Measurements from ENCODE around the gene COG2.
"Not testable (repeated sequence)": the region's sequence is repeated elsewhere in the genome, so short reads cannot be mapped to it uniquely, and the experiment has no call there.

COG2 gene

GRCh38 chr1:230716453-230716852 lies 74.2 kb downstream of the COG2 start:
- H3K36me3 ChIP-seq (ENCODE audit: control insufficient read depth in 2 of 2, insufficient read depth in 1 of 2, low read length in 2 of 2); H3K4me1 ChIP-seq (ENCODE audit: control insufficient read depth, insufficient read depth, low read length); H3K27ac ChIP-seq (ENCODE audit: extremely low read depth, low read depth, low read length); H3K9me3 ChIP-seq (ENCODE audit: control insufficient read depth, insufficient read depth, low read depth, low read length); CTCF ChIA-PET; H3K4me3 ChIP-seq (ENCODE audit: low read depth, low read length): not testable (repeated sequence)
- TF ChIP-seq ZSCAN5A (tag by site-specific recombination; IDR thresholded peaks at IDR 0.05): 0 out of 2 replicates have a peak, but pooled peaks have one; percentile 27
- POLR2A ChIA-PET: interaction anchor here (1.0 kb wide), 1 partner anchor 11 kb away, joined by 3 read pairs; no protein-coding TSS in a partner anchor

- no peaks in the 10 kb centered on the region for H3K9me3 ChIP-seq (ENCODE audit: control insufficient read depth, insufficient read depth, low read depth, low read length)
- H3K36me3 ChIP-seq (ENCODE audit: control insufficient read depth in 2 of 2, insufficient read depth in 1 of 2, low read length in 2 of 2): no peaks in the 10 kb centered on the region
- CTCF ChIA-PET: no interaction called here
- H3K27ac ChIP-seq (ENCODE audit: extremely low read depth, low read depth, low read length): no peak overlapping the region
- TF ChIP-seq ZBTB17 (tag by site-specific recombination; IDR thresholded peaks at IDR 0.05): no peak
- TF ChIP-seq HOXC10 (CRISPR knock-in tag; IDR thresholded peaks at IDR 0.05): no peak
- TF ChIP-seq GLIS1 (tag by site-specific recombination; IDR thresholded peaks at IDR 0.05): no peak
- TF ChIP-seq SALL2 (tag by site-specific recombination; IDR thresholded peaks at IDR 0.05; ENCODE audit: borderline replicate concordance): no peak
- TF ChIP-seq BCL6B (tag by site-specific recombination; IDR thresholded peaks at IDR 0.05): 0 out of 2 replicates have a peak, but pooled peaks have one; percentile 11
- TF ChIP-seq SCRT1 (tag by site-specific recombination; IDR thresholded peaks at IDR 0.05; ENCODE audit: borderline replicate concordance): no peak
- H3K4me1 ChIP-seq (ENCODE audit: control insufficient read depth, insufficient read depth, low read length): no peaks in the 10 kb centered on the region
- POLR2A ChIA-PET: no interaction called here
- no peak overlapping the region for H3K4me3 ChIP-seq (ENCODE audit: low read depth, low read length)
These were observed 75.0 kb downstream of the COG2 start for GRCh38 chr1:230717251-230717650.

- CTCF ChIA-PET: interaction anchor here (0.6 kb wide), 1 partner anchor 53 kb away, joined by 3 read pairs; no protein-coding TSS in a partner anchor
- H3K4me1 ChIP-seq (ENCODE audit: control insufficient read depth, insufficient read depth, low read length); H3K36me3 ChIP-seq (ENCODE audit: control insufficient read depth in 2 of 2, insufficient read depth in 1 of 2, low read length in 2 of 2); POLR2A ChIA-PET; H3K27ac ChIP-seq (ENCODE audit: extremely low read depth, low read depth, low read length); H3K9me3 ChIP-seq (ENCODE audit: control insufficient read depth, insufficient read depth, low read depth, low read length); H3K4me3 ChIP-seq (ENCODE audit: low read depth, low read length): not testable (repeated sequence)
- peak; percentile 27 for TF ChIP-seq SETDB1 (IDR thresholded peaks at IDR 0.05; ENCODE audit: insufficient read length, low read length)
- peak; percentile 55; the same call in 1 of the 2 replicates for TF ChIP-seq TRIM28 (IDR thresholded peaks at IDR 0.05; ENCODE audit: borderline replicate concordance, low read length)
- peak; percentile 82 for TF ChIP-seq ZNF585B (tag by site-specific recombination; IDR thresholded peaks at IDR 0.05)
These were observed 79.7 kb downstream of the COG2 start for GRCh38 chr1:230721849-230722522.

- CTCF ChIA-PET: no interaction called here
- TF ChIP-seq ZNF785 (tag by site-specific recombination; IDR thresholded peaks at IDR 0.05) (no peak), ZNF324 (tag by site-specific recombination; IDR thresholded peaks at IDR 0.05) (no peak), SP2 (tag by site-specific recombination; IDR thresholded peaks at IDR 0.05) (no peak), KLF16 (tag by site-specific recombination; IDR thresholded peaks at IDR 0.05) (no peak), CTCF (tag by site-specific recombination; IDR thresholded peaks at IDR 0.05) (no peak), SP3 (tag by site-specific recombination; IDR thresholded peaks at IDR 0.05) (no peak), ATF2 (tag by site-specific recombination; IDR thresholded peaks at IDR 0.05; ENCODE audit: low read depth) (no peak), ZNF639 (tag by site-specific recombination; IDR thresholded peaks at IDR 0.05) (no peak), ZNF239 (tag by site-specific recombination; IDR thresholded peaks at IDR 0.05) (no peak), ZNF2 (tag by site-specific recombination; IDR thresholded peaks at IDR 0.05) (no peak)
These were observed 83.2 kb downstream of the COG2 start for GRCh38 chr1:230725256-230726012.

More at GRCh38 chr1:230725256-230726012, 83.2 kb downstream of the COG2 start:
- no peaks in the 10 kb centered on the region; the same call in 1 of the 2 replicates for H3K9me3 ChIP-seq (ENCODE audit: control insufficient read depth, insufficient read depth, low read depth, low read length)
- H3K36me3 ChIP-seq (ENCODE audit: control insufficient read depth in 2 of 2, insufficient read depth in 1 of 2, low read length in 2 of 2): no peaks in the 10 kb centered on the region
- POLR2A ChIA-PET: no interaction called here
- no peaks in the 10 kb centered on the region for H3K4me1 ChIP-seq (ENCODE audit: control insufficient read depth, insufficient read depth, low read length)
- H3K27ac ChIP-seq (ENCODE audit: extremely low read depth, low read depth, low read length): no peak overlapping the region
- H3K4me3 ChIP-seq (ENCODE audit: low read depth, low read length): no peak overlapping the region
